Pancreas (tissue), 10 donors: ENCODE results near the gene HBQ1. TPM values are rescaled to one million over a fixed set of nuclear protein-coding genes. Genes with fewer than 3 reads are reported as not detected.
"Not testable (repeated sequence)": the region's sequence is repeated elsewhere in the genome, so short reads cannot be mapped to it uniquely, and the experiment has no call there.

Source experiments
- ATAC-seq, 4 donors: fragments of 200-7000 bp; cut with Tn5 transposase; one replicate each; pipeline versions ENCODE4 v1.8.0 to v1.9.1; 2020; ENCODE audit warnings: mild to moderate bottlenecking in 4 of 4, moderate library complexity in 4 of 4
- DNase-seq, 6 donors: peaks; one replicate each; pipeline ENCODE4 v3.0.0-alpha.2; 2020
- FAIRE-seq: peaks from 2 replicates; lab custom pipeline; 2012; peaks lifted over from hg19 to GRCh38; lab: Jason Lieb, UNC
- H3K27ac ChIP-seq, 4 donors: fragments of 200-600 bp; sonication (generic); 1 replicate in 3 of 4; 2 replicates in 1 of 4; pipeline versions ENCODE4 v1.5.0 to v1.8.0; 2020
- H3K27me3 ChIP-seq, 4 donors: fragments of 200-600 bp; one replicate each; pipeline ENCODE4 v1.8.0; 2021
- H3K36me3 ChIP-seq, 3 donors: fragments of 200-600 bp; sonication (generic) in 1 of 3; one replicate each; pipeline versions ENCODE4 v1.5.0 to v1.8.0; 2020 to 2021
- H3K4me1 ChIP-seq, 3 donors: fragments of 200-600 bp; one replicate each; pipeline ENCODE4 v1.8.0; 2021
- H3K4me3 ChIP-seq, 4 donors: fragments of 200-600 bp; sonication (generic) in 2 of 4; one replicate each; pipeline versions ENCODE4 v1.5.0 to v1.8.0; 2020 to 2021
- H3K9me3 ChIP-seq, 4 donors: fragments of 200-600 bp; one replicate each; pipeline ENCODE4 v1.8.0; 2021
- WGBS, 2 donors: extraction: QIAGEN DNeasy Blood & Tissue Kit; methylation state at CpG; one replicate each; pipeline ENCODE4 v1.1.7; 2013; 5-methylcytosine and 5-hydroxymethylcytosine counted together
- intact Hi-C, 3 donors: fragments of 100-400 bp; cut with DNase I; formaldehyde crosslinking; loops; one replicate each; pipeline versions ENCODE4 v1.11.1 to v1.14.2; 2022
- polyA plus RNA-seq, 2 donors: library from polyadenylated mRNA; stranded (reverse); fragments of 200-250 nt; gene quantifications; one replicate each; pipeline ENCODE4 v1.2.3, GENCODE V29; 2013
- total RNA-seq, 6 donors: library from RNA; stranded (reverse); fragmentation: NEBNext Ultra II Directional in 4 of 6; extraction: Animal tissue kit (Norgen Biotek cat#: 25700) in 4 of 6; gene quantifications; one replicate each; pipeline versions ENCODE4 v1.2.1 to v1.2.4, GENCODE V29; 2021 to 2023
- TF ChIP-seq, protein P1 (sequence below), 4 donors: fragments of 200-600 bp; sonication (generic) in 3 of 4; IDR thresholded peaks; one replicate each; pipeline versions ENCODE4 v1.5.0 to v1.8.0; 2021; ENCODE audit warnings: antibody characterized with exemption in 4 of 4
- donor health status: healthy with polysubstance abuse.
- donor health status: DM: no; HTN: no; CAD: no; lungs with moderate emphysema.
- donor health status: DM: no; HTN: no; CAD: no.
- donor health status: control.
- donor health status: control.
- donor health status: Bipolar disorder and iron deficiency.
- donor health status: DM: yes; HTN: yes; CAD: no.
- donor health status: DM: no; HTN: no; CAD: no.
- donor health status: DM: no; HTN: no; CAD: no.
- donor health status: DM: yes; HTN: yes; CAD: no.

Gene HBQ1
- total and polyA plus RNA-seq, 8 donors: 0.32 TPM; not detected in 7

GRCh38 chr16:194516-194915, 14.3 kb downstream of the HBQ1 start:
- FAIRE-seq (no peak), ATAC-seq (no peak), DNase-seq (peak in 1 of 6 donors; percentile 1)
- H3K36me3 ChIP-seq: peaks cover 6 to 87% (median 29%) of the 10 kb centered on the region in 3 donors
- H3K27ac ChIP-seq: no peak overlapping the region
- no peaks in the 10 kb centered on the region for H3K4me1 ChIP-seq
- H3K27me3 ChIP-seq: no peaks in the 10 kb centered on the region
- intact Hi-C loops: no loop called here
- WGBS, 2 donors: 96 to 97% methylated on average over 6 of the region's 6 CpGs
- no peak overlapping the region for H3K4me3 ChIP-seq
- no peaks in the 10 kb centered on the region for H3K9me3 ChIP-seq
- TF ChIP-seq, protein P1, sequence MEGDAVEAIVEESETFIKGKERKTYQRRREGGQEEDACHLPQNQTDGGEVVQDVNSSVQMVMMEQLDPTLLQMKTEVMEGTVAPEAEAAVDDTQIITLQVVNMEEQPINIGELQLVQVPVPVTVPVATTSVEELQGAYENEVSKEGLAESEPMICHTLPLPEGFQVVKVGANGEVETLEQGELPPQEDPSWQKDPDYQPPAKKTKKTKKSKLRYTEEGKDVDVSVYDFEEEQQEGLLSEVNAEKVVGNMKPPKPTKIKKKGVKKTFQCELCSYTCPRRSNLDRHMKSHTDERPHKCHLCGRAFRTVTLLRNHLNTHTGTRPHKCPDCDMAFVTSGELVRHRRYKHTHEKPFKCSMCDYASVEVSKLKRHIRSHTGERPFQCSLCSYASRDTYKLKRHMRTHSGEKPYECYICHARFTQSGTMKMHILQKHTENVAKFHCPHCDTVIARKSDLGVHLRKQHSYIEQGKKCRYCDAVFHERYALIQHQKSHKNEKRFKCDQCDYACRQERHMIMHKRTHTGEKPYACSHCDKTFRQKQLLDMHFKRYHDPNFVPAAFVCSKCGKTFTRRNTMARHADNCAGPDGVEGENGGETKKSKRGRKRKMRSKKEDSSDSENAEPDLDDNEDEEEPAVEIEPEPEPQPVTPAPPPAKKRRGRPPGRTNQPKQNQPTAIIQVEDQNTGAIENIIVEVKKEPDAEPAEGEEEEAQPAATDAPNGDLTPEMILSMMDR (IDR thresholded peaks at IDR 0.05): no peak

DNA sequence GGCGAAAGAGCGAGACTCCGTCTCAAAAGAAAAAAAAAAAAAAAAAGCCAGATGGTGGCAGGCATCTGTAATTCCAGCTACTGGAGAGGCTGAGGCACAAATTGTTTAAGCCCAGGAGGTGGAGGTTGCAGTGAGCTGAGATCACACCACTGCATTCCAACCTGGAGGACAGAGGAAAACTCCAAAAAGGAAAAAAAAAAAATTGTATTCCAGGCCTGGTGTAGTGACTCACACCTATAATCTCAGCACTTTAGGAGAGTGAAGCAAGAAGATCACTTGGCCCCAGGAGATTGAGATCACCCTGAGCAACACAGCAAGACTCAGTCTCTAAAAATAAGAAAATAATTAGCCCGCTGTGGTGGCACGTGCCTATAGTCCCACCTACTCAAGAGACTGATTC, 20.1 kb downstream of the HBQ1 start:
- 91 to 97% methylated on average over 5 of the region's 5 CpGs for WGBS, 2 donors
- H3K4me3 ChIP-seq: no peak overlapping the region
- H3K27me3 ChIP-seq: no peaks in the 10 kb centered on the region
- DNase-seq (no peak), FAIRE-seq (no peak), ATAC-seq (no peak)
- intact Hi-C loops: no loop called here
- H3K27ac ChIP-seq: no peak overlapping the region
- TF ChIP-seq, protein P1 (IDR thresholded peaks at IDR 0.05): no peak
- no peaks in the 10 kb centered on the region for H3K4me1 ChIP-seq
- H3K9me3 ChIP-seq: no peaks in the 10 kb centered on the region
- H3K36me3 ChIP-seq: peaks cover 0 to 69% (median 11%) of the 10 kb centered on the region in 3 donors

GRCh38 chr16:203246-203645, 23.0 kb downstream of the HBQ1 start:
- Histone ChIP-seq H3K4me3 (no peak overlapping the region), H3K36me3 (peaks cover 5 to 71% (median 17%) of the 10 kb centered on the region in 3 donors), H3K9me3 (no peaks in the 10 kb centered on the region), H3K27me3 (no peaks in the 10 kb centered on the region), H3K4me1 (no peaks in the 10 kb centered on the region), H3K27ac (no peak overlapping the region)
- 97 to 98% methylated on average over 4 of the region's 4 CpGs for WGBS, 2 donors
- ATAC-seq (no peak), FAIRE-seq (no peak), DNase-seq (no peak)
- TF ChIP-seq, protein P1 (IDR thresholded peaks at IDR 0.05): no peak
- intact Hi-C loops: no loop called here

DNA sequence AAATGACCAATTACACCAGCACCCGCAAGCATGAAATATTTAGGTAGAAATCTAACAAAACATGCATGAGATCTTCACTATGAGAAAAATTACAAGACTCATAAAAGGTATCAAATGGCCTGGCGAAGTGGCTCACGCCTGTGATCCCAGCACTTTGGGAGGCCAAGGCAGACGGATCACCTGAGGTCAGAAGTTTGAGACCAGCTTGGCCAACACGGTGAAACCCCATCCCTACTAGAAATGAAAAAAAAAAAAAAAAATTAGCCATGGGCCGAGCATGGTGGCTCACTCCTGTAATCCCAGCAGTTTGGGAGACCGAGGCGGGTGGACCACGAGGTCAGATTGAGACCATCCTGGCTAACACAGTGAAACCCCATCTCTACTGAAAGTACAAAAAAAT, 23.8 kb downstream of the HBQ1 start:
- H3K27me3 ChIP-seq, ATAC-seq, FAIRE-seq, H3K9me3 ChIP-seq, H3K27ac ChIP-seq, intact Hi-C loops, H3K4me1 ChIP-seq, H3K4me3 ChIP-seq: not testable (repeated sequence)
- 91 to 96% methylated on average over 9 of the region's 9 CpGs for WGBS, 2 donors
- peaks cover 5 to 63% (median 17%) of the 10 kb centered on the region in 3 donors for H3K36me3 ChIP-seq
- peak in 1 of 6 donors; percentile 29 for DNase-seq

- intact Hi-C loops, FAIRE-seq, H3K27ac ChIP-seq, H3K27me3 ChIP-seq, ATAC-seq, H3K9me3 ChIP-seq, DNase-seq, H3K4me3 ChIP-seq, H3K4me1 ChIP-seq: not testable (repeated sequence)
- WGBS, 2 donors: 94 to 95% methylated on average over 4 of the region's 4 CpGs
- peaks cover 5 to 43% (median 17%) of the 10 kb centered on the region in 3 donors for H3K36me3 ChIP-seq
These were observed 29.1 kb downstream of the HBQ1 start for GRCh38 chr16:209359-209758.

DNA sequence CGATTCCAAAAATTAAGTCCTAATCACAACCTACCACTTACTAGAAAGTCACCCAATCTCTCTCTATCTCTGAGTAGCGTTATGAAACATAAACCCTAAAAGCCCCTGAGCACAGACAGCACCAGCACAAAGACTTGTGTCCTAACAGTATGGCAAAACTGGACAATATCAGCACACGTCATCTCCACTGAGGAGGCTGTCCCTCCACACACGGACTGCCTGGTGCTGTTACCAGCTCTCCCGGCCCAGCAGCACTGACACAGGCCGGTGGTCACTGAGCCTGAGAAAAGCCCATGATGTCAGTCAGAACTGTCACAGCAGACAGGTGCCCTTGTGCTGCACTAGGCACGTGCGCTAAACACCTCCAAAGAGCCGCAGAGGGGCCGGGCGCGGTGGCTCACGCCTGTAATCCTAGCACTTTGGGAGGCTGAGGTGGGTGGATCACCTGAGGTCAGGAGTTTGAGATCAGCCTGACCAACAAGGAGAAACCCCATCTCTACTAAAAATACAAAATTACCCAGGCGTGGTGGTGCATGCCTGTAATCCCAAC, 31.4 kb downstream of the HBQ1 start:
- H3K4me3 ChIP-seq, H3K4me1 ChIP-seq, H3K9me3 ChIP-seq, FAIRE-seq, H3K27me3 ChIP-seq, H3K27ac ChIP-seq, intact Hi-C loops: not testable (repeated sequence)
- DNase-seq (peak in 1 of 6 donors; percentile 49), ATAC-seq (peak in 1 of 4 donors; percentile 16)
- 89 to 92% methylated on average over 14 of the region's 14 CpGs for WGBS, 2 donors
- peaks cover 5 to 24% (median 8%) of the 10 kb centered on the region in 3 donors for H3K36me3 ChIP-seq
